DMS53 treated with DMSO at 0.1 percent for 48 hours (cell line): ENCODE measurements around the gene MST1R.
"Not testable (repeated sequence)": the region's sequence is repeated elsewhere in the genome, so short reads cannot be mapped to it uniquely, and the experiment has no call there.

Experiments
- DNase-seq: peaks from one replicate; lab custom pipeline; 2025; ENCODE audit not compliant: unreplicated experiment; lab: John Stamatoyannopoulos, UW

The MST1R gene

GRCh38 chr3:49911611-49912010, 7.9 kb upstream of the MST1R start:
- DNase-seq, result no peak

- no peak for DNase-seq
Observed at GRCh38 chr3:49911124-49911420, 7.4 kb upstream of the MST1R start.

- DNase-seq, result no peak
Observed at GRCh38 chr3:49910409-49911123, 6.9 kb upstream of the MST1R start.

- no peak for DNase-seq
Observed at GRCh38 chr3:49908373-49909199, 4.9 kb upstream of the MST1R start.

- no peak for DNase-seq
Observed at GRCh38 chr3:49906073-49906743, 2.5 kb upstream of the MST1R start.

GRCh38 chr3:49904448-49904847, 775 bp upstream of the MST1R start:
- not testable (repeated sequence) for DNase-seq

GRCh38 chr3:49902511-49903345, 945 bp downstream of the MST1R start:
- no peak for DNase-seq

- no peak for DNase-seq
Observed at GRCh38 chr3:49901366-49902339, 2.0 kb downstream of the MST1R start.

GRCh38 chr3:49900491-49901153, 3.1 kb downstream of the MST1R start:
- DNase-seq, result peak; percentile 37

- no peak for DNase-seq
Observed at GRCh38 chr3:49899815-49900214, 3.9 kb downstream of the MST1R start.

GRCh38 chr3:49898991-49899390, 4.7 kb downstream of the MST1R start:
- DNase-seq, result no peak

- no peak for DNase-seq
Observed at GRCh38 chr3:49896345-49896744, 7.3 kb downstream of the MST1R start.

- DNase-seq, result no peak
Observed at GRCh38 chr3:49895791-49896190, 7.9 kb downstream of the MST1R start.

GRCh38 chr3:49889296-49889695, 14.4 kb downstream of the MST1R start:
- DNase-seq, result no peak

GRCh38 chr3:49886922-49887265, 16.8 kb downstream of the MST1R start:
- no peak for DNase-seq

GRCh38 chr3:49883998-49884397, 19.7 kb downstream of the MST1R start:
- no peak for DNase-seq

- DNase-seq, result no peak
Observed at GRCh38 chr3:49882166-49882565, 21.5 kb downstream of the MST1R start.

- no peak for DNase-seq
Observed at GRCh38 chr3:49880581-49881315, 22.9 kb downstream of the MST1R start.

- no peak for DNase-seq
Observed at GRCh38 chr3:49879721-49880120, 24.0 kb downstream of the MST1R start.
